Activated naive CD4-positive, alpha-beta T cell treated with anti-CD3 and anti-CD28 coated beads, Interleukin-2, amount 10 ng/mL, durations not matched to agents 7 days and 5 days (primary cell): Measurements from ENCODE around the gene SLC2A9.

Experiments used
- CTCF ChIA-PET: fragments of 350-600 bp; sonication (Branson Sonifier 250); formaldehyde crosslinking; loops from one replicate; lab custom pipeline; 2021; ENCODE audit warnings: antibody characterized with exemption; lab: Charles Lee
- DNase-seq: peaks from one replicate; pipeline ENCODE4 v3.0.0-alpha.2; 2020
- H3K27ac Mint-ChIP-seq: one replicate; pipeline ENCODE4 v1.8.0; 2021; ENCODE audit warnings: mild to moderate bottlenecking, moderate library complexity, mixed read lengths
- H3K27me3 Mint-ChIP-seq: one replicate; pipeline ENCODE4 v1.8.0; 2021; ENCODE audit warnings: mild to moderate bottlenecking, mixed read lengths
- H3K36me3 Mint-ChIP-seq: one replicate; pipeline ENCODE4 v1.8.0; 2021; ENCODE audit warnings: mixed read lengths
- H3K4me1 Mint-ChIP-seq: one replicate; pipeline ENCODE4 v1.8.0; 2021; ENCODE audit warnings: mixed read lengths
- H3K4me3 Mint-ChIP-seq: one replicate; pipeline ENCODE4 v1.8.0; 2021; ENCODE audit warnings: mild to moderate bottlenecking, moderate library complexity, mixed read lengths
- H3K9me3 Mint-ChIP-seq: one replicate; pipeline ENCODE4 v1.8.0; 2021; ENCODE audit warnings: mixed read lengths

The SLC2A9 gene

GRCh38 chr4:10007436-10007740 lies 13.9 kb downstream of the SLC2A9 start:
- H3K27me3 Mint-ChIP-seq: no peaks in the 10 kb centered on the region
- H3K36me3 Mint-ChIP-seq: no peaks in the 10 kb centered on the region
- DNase-seq: no peak
- CTCF ChIA-PET: interaction anchor here (0.9 to 6.7 kb wide), 5 partner anchors 7 to 43 kb away, joined by 3 to 37 read pairs (median 3); partner anchors contain the start of gene SLC2A9
- no peak overlapping the region for H3K27ac Mint-ChIP-seq
- H3K9me3 Mint-ChIP-seq: no peaks in the 10 kb centered on the region
- no peak overlapping the region for H3K4me3 Mint-ChIP-seq
- peaks cover 45% of the 10 kb centered on the region for H3K4me1 Mint-ChIP-seq

- Mint-ChIP-seq H3K36me3 (no peaks in the 10 kb centered on the region), H3K4me3 (no peak overlapping the region), H3K27ac (no peak overlapping the region), H3K4me1 (peaks cover 48% of the 10 kb centered on the region), H3K27me3 (no peaks in the 10 kb centered on the region), H3K9me3 (no peaks in the 10 kb centered on the region)
- DNase-seq: no peak
- CTCF ChIA-PET: interaction anchor here (0.9 to 6.7 kb wide), 5 partner anchors 8 to 42 kb away, joined by 3 to 37 read pairs (median 3); partner anchors contain the start of gene SLC2A9
Measured at GRCh38 chr4:10006601-10007435, 14.5 kb downstream of the SLC2A9 start.

- no peak overlapping the region for H3K4me3 Mint-ChIP-seq
- CTCF ChIA-PET: interaction anchor here (6.7 kb wide), 1 partner anchor 8 kb away, joined by 37 read pairs; no protein-coding TSS in a partner anchor
- H3K4me1 Mint-ChIP-seq: peaks cover 48% of the 10 kb centered on the region
- no peaks in the 10 kb centered on the region for H3K9me3 Mint-ChIP-seq
- H3K27ac Mint-ChIP-seq: no peak overlapping the region
- peaks cover 2% of the 10 kb centered on the region for H3K36me3 Mint-ChIP-seq
- DNase-seq: no peak
- H3K27me3 Mint-ChIP-seq: no peaks in the 10 kb centered on the region
Measured at GRCh38 chr4:10006231-10006600, 15.1 kb downstream of the SLC2A9 start.

GRCh38 chr4:10005632-10006031 lies 15.7 kb downstream of the SLC2A9 start:
- CTCF ChIA-PET: interaction anchor here (6.7 kb wide), 1 partner anchor 9 kb away, joined by 37 read pairs; no protein-coding TSS in a partner anchor
- H3K4me3 Mint-ChIP-seq: no peak overlapping the region
- no peak overlapping the region for H3K27ac Mint-ChIP-seq

GRCh38 chr4:10003666-10004065 lies 17.6 kb downstream of the SLC2A9 start:
- Mint-ChIP-seq H3K36me3 (peaks cover 8% of the 10 kb centered on the region), H3K9me3 (peaks cover 5% of the 10 kb centered on the region), H3K4me1 (peaks cover 58% of the 10 kb centered on the region), H3K27ac (peak overlapping the region; percentile 30), H3K27me3 (no peaks in the 10 kb centered on the region), H3K4me3 (no peak overlapping the region)
- peak; percentile 38 for DNase-seq
- CTCF ChIA-PET: interaction anchor here (6.7 kb wide), 1 partner anchor 11 kb away, joined by 37 read pairs; no protein-coding TSS in a partner anchor

More at GRCh38 chr4:10005632-10006031, 15.7 kb downstream of the SLC2A9 start:
- H3K4me1 Mint-ChIP-seq: peaks cover 51% of the 10 kb centered on the region
- no peaks in the 10 kb centered on the region for H3K27me3 Mint-ChIP-seq
- DNase-seq: no peak
- H3K36me3 Mint-ChIP-seq: peaks cover 3% of the 10 kb centered on the region
- H3K9me3 Mint-ChIP-seq: peaks cover 2% of the 10 kb centered on the region

GRCh38 chr4:10002278-10002677 lies 19.0 kb downstream of the SLC2A9 start:
- peaks cover 61% of the 10 kb centered on the region for H3K4me1 Mint-ChIP-seq

GRCh38 chr4:10001757-10002156 lies 19.5 kb downstream of the SLC2A9 start:
- Mint-ChIP-seq H3K4me1 (peaks cover 58% of the 10 kb centered on the region), H3K27ac (no peak overlapping the region), H3K9me3 (peaks cover 5% of the 10 kb centered on the region), H3K36me3 (peaks cover 8% of the 10 kb centered on the region), H3K27me3 (no peaks in the 10 kb centered on the region), H3K4me3 (no peak overlapping the region)
- CTCF ChIA-PET: interaction anchor here (1.0 to 6.7 kb wide), 2 partner anchors 13 to 18 kb away, joined by 3 to 37 read pairs; no protein-coding TSS in a partner anchor
- no peak for DNase-seq

More at GRCh38 chr4:10002278-10002677, 19.0 kb downstream of the SLC2A9 start:
- Mint-ChIP-seq H3K4me3 (no peak overlapping the region), H3K9me3 (peaks cover 5% of the 10 kb centered on the region), H3K36me3 (peaks cover 8% of the 10 kb centered on the region), H3K27me3 (no peaks in the 10 kb centered on the region), H3K27ac (no peak overlapping the region)
- no peak for DNase-seq
- CTCF ChIA-PET: interaction anchor here (6.7 kb wide), 1 partner anchor 12 kb away, joined by 37 read pairs; no protein-coding TSS in a partner anchor

- Mint-ChIP-seq H3K9me3 (peaks cover 5% of the 10 kb centered on the region), H3K27ac (peak overlapping the region; percentile 25), H3K4me3 (no peak overlapping the region), H3K36me3 (peaks cover 8% of the 10 kb centered on the region), H3K4me1 (peaks cover 62% of the 10 kb centered on the region), H3K27me3 (no peaks in the 10 kb centered on the region)
- CTCF ChIA-PET: no interaction called here
- DNase-seq: no peak
Measured at GRCh38 chr4:9999956-10000561, 21.2 kb downstream of the SLC2A9 start.

- Mint-ChIP-seq H3K4me3 (no peak overlapping the region), H3K4me1 (peaks cover 67% of the 10 kb centered on the region), H3K36me3 (peaks cover 8% of the 10 kb centered on the region), H3K9me3 (peaks cover 5% of the 10 kb centered on the region), H3K27me3 (no peaks in the 10 kb centered on the region), H3K27ac (no peak overlapping the region)
- no peak for DNase-seq
- CTCF ChIA-PET: interaction anchor here (1.1 kb wide), 1 partner anchor 15 kb away, joined by 4 read pairs; no protein-coding TSS in a partner anchor
Measured at GRCh38 chr4:9997886-9998285, 23.4 kb downstream of the SLC2A9 start.

- Mint-ChIP-seq H3K27ac (no peak overlapping the region), H3K27me3 (no peaks in the 10 kb centered on the region), H3K9me3 (peaks cover 5% of the 10 kb centered on the region), H3K4me3 (no peak overlapping the region), H3K36me3 (peaks cover 7% of the 10 kb centered on the region), H3K4me1 (peaks cover 60% of the 10 kb centered on the region)
- CTCF ChIA-PET: interaction anchor here (0.6 to 1.0 kb wide), 2 partner anchors 11 to 21 kb away, joined by 3 read pairs; no protein-coding TSS in a partner anchor
- no peak for DNase-seq
Measured at GRCh38 chr4:9996319-9997110, 24.8 kb downstream of the SLC2A9 start.

- H3K9me3 Mint-ChIP-seq: peaks cover under 1% of the 10 kb centered on the region
- CTCF ChIA-PET: interaction anchor here (0.6 to 0.8 kb wide), 2 partner anchors 21 to 30 kb away, joined by 3 read pairs; no protein-coding TSS in a partner anchor
- H3K27ac Mint-ChIP-seq: peak overlapping the region; percentile 78
- H3K27me3 Mint-ChIP-seq: no peaks in the 10 kb centered on the region
- H3K36me3 Mint-ChIP-seq: peaks cover 1% of the 10 kb centered on the region
- DNase-seq: no peak
- H3K4me3 Mint-ChIP-seq: peak overlapping the region; percentile 17
- H3K4me1 Mint-ChIP-seq: peaks cover 45% of the 10 kb centered on the region
Measured at GRCh38 chr4:9994246-9994847, 26.9 kb downstream of the SLC2A9 start.

GRCh38 chr4:9989918-9990635 lies 31.2 kb downstream of the SLC2A9 start:
- H3K4me1 Mint-ChIP-seq: peaks cover 23% of the 10 kb centered on the region
- H3K4me3 Mint-ChIP-seq: no peak overlapping the region
- CTCF ChIA-PET: interaction anchor here (0.7 kb wide), 1 partner anchor 24 kb away, joined by 3 read pairs; no protein-coding TSS in a partner anchor
- DNase-seq: no peak
- peaks cover 2% of the 10 kb centered on the region for H3K9me3 Mint-ChIP-seq
- no peaks in the 10 kb centered on the region for H3K36me3 Mint-ChIP-seq
- H3K27me3 Mint-ChIP-seq: no peaks in the 10 kb centered on the region
- H3K27ac Mint-ChIP-seq: no peak overlapping the region

GRCh38 chr4:9988933-9989332 lies 32.4 kb downstream of the SLC2A9 start:
- Mint-ChIP-seq H3K9me3 (peaks cover 2% of the 10 kb centered on the region), H3K36me3 (no peaks in the 10 kb centered on the region), H3K27ac (no peak overlapping the region), H3K4me1 (peaks cover 11% of the 10 kb centered on the region), H3K27me3 (no peaks in the 10 kb centered on the region), H3K4me3 (no peak overlapping the region)
- CTCF ChIA-PET: interaction anchor here (0.9 kb wide), 1 partner anchor 224 kb away, joined by 3 read pairs; no protein-coding TSS in a partner anchor
- DNase-seq: no peak
